ENCODE data around the gene MARK4. TPM values are rescaled to one million over a fixed set of nuclear protein-coding genes. Genes with fewer than 3 reads are reported as not detected.

MARK4 gene
- total RNA-seq, 4 donors from 2014 or later: 13.5 to 51.5 (median 15.5) TPM

- Histone ChIP-seq H3K36me3 (no peaks in the 10 kb centered on the region), H3K4me1 (peaks cover 0 to 12% of the 10 kb centered on the region in 2 donors), H3K27ac (no peak overlapping the region), H3K27me3 (no peaks in the 10 kb centered on the region), H3K4me3 (no peak overlapping the region), H3K9me3 (no peaks in the 10 kb centered on the region)
- TF ChIP-seq POLR2A (IDR thresholded peaks at IDR 0.05) (no peak), CTCF (IDR thresholded peaks at IDR 0.05) (no peak)
- no peak for DNase-seq
- intact Hi-C loops (cut with DNase I; ENCODE audit: low total_unique reads): no loop called here
Observed at GRCh38 chr19:45254044-45254531, 3.0 kb downstream of the MARK4 start.

GRCh38 chr19:45255611-45256157, 4.6 kb downstream of the MARK4 start:
- Histone ChIP-seq H3K27ac (no peak overlapping the region), H3K27me3 (no peaks in the 10 kb centered on the region), H3K36me3 (no peaks in the 10 kb centered on the region), H3K4me1 (peaks cover 0 to 5% of the 10 kb centered on the region in 2 donors), H3K4me3 (no peak overlapping the region), H3K9me3 (no peaks in the 10 kb centered on the region)
- no peak for DNase-seq
- intact Hi-C loops (cut with DNase I; ENCODE audit: low total_unique reads): no loop called here
- TF ChIP-seq POLR2A (IDR thresholded peaks at IDR 0.05): no peak
- no peak for TF ChIP-seq CTCF (IDR thresholded peaks at IDR 0.05)

- TF ChIP-seq CTCF (IDR thresholded peaks at IDR 0.05): no peak
- TF ChIP-seq POLR2A (IDR thresholded peaks at IDR 0.05): no peak
- H3K9me3 ChIP-seq: no peaks in the 10 kb centered on the region
- H3K27me3 ChIP-seq: no peaks in the 10 kb centered on the region
- no peak overlapping the region for H3K4me3 ChIP-seq
- H3K36me3 ChIP-seq: no peaks in the 10 kb centered on the region
- no peak for DNase-seq
- peaks cover 0 to 5% of the 10 kb centered on the region in 2 donors for H3K4me1 ChIP-seq
- H3K27ac ChIP-seq: no peak overlapping the region
- intact Hi-C loops (cut with DNase I; ENCODE audit: low total_unique reads): no loop called here
Observed at GRCh38 chr19:45256836-45257235, 5.8 kb downstream of the MARK4 start.

DNA sequence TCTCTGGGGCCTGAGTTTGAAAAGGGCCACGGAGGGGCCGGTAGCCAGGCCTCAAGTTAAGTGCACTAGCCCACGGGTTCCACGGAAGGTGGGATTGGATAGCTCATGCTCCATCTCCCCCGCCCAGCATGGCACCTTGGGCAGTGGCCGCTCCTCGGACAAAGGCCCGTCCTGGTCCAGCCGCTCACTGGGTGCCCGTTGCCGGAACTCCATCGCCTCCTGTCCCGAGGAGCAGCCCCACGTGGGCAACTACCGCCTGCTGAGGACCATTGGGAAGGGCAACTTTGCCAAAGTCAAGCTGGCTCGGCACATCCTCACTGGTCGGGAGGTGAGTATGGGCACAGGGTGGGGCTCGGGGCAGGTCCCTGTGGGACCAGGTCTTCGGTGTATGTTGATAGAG, 7.8 kb downstream of the MARK4 start:
- intact Hi-C loops (cut with DNase I; ENCODE audit: low total_unique reads): no loop called here
- Histone ChIP-seq H3K4me3 (no peak overlapping the region), H3K9me3 (no peaks in the 10 kb centered on the region), H3K27me3 (no peaks in the 10 kb centered on the region), H3K4me1 (no peaks in the 10 kb centered on the region), H3K36me3 (no peaks in the 10 kb centered on the region), H3K27ac (no peak overlapping the region)
- no peak for DNase-seq
- no peak for TF ChIP-seq CTCF (IDR thresholded peaks at IDR 0.05)
- TF ChIP-seq POLR2A (IDR thresholded peaks at IDR 0.05): no peak

GRCh38 chr19:45262570-45262969, 11.5 kb downstream of the MARK4 start:
- Histone ChIP-seq H3K27me3 (no peaks in the 10 kb centered on the region), H3K4me3 (no peak overlapping the region), H3K9me3 (no peaks in the 10 kb centered on the region), H3K27ac (no peak overlapping the region), H3K36me3 (no peaks in the 10 kb centered on the region), H3K4me1 (no peaks in the 10 kb centered on the region)
- TF ChIP-seq CTCF (IDR thresholded peaks at IDR 0.05) (no peak), POLR2A (IDR thresholded peaks at IDR 0.05) (no peak)
- intact Hi-C loops (cut with DNase I; ENCODE audit: low total_unique reads): no loop called here
- no peak for DNase-seq
